Heart left ventricle (tissue), 16 donors: Measurements from ENCODE around the gene CAMK2B. TPM values are rescaled to one million over a fixed set of nuclear protein-coding genes. Genes with fewer than 3 reads are reported as not detected.

Experiments
- ATAC-seq, 4 donors: fragments of 200-7000 bp; cut with Tn5 transposase; one replicate each; pipeline ENCODE4 v1.9.1; 2020 to 2022; ENCODE audit warnings: moderate library complexity in 4 of 4, mild to moderate bottlenecking in 3 of 4, moderate number of reproducible peaks in 1 of 4
- DNase-seq, 5 donors: peaks; one replicate each; pipeline ENCODE4 v3.0.0-alpha.2; 2020
- H3K27ac ChIP-seq, 12 donors: fragments of 200-600 bp; sonication (generic) in 4 of 12; one replicate each; pipeline versions ENCODE4 v1.5.0 to v1.8.0; 2016 to 2022; ENCODE audit warnings: mild to moderate bottlenecking in 2 of 12
- H3K27me3 ChIP-seq, 9 donors: fragments of 200-600 bp; sonication (generic) in 2 of 9; one replicate each; pipeline versions ENCODE4 v1.5.1 to v1.8.0; 2016 to 2022; ENCODE audit warnings: mild to moderate bottlenecking in 3 of 9
- H3K36me3 ChIP-seq, 9 donors: fragments of 200-600 bp; sonication (generic) in 2 of 9; one replicate each; pipeline versions ENCODE4 v1.5.0 to v1.8.0; 2018 to 2022; ENCODE audit warnings: mild to moderate bottlenecking in 2 of 9
- H3K4me1 ChIP-seq, 12 donors: fragments of 200-600 bp; sonication (generic) in 4 of 12; one replicate each; pipeline versions ENCODE4 v1.5.0 to v1.8.0; 2016 to 2022; ENCODE audit warnings: mild to moderate bottlenecking in 3 of 12
- H3K4me3 ChIP-seq, 12 donors: fragments of 200-600 bp; sonication (generic) in 4 of 12; one replicate each; pipeline versions ENCODE4 v1.5.0 to v1.8.0; 2017 to 2022; ENCODE audit warnings: mild to moderate bottlenecking in 9 of 12, moderate library complexity in 4 of 12
- H3K9me3 ChIP-seq, 12 donors: fragments of 200-600 bp; sonication (generic) in 4 of 12; one replicate each; pipeline versions ENCODE4 v1.5.0 to v1.8.0; 2016 to 2022; ENCODE audit warnings: mild to moderate bottlenecking in 1 of 12
- CTCF ChIP-seq, 12 donors: fragments of 200-600 bp; sonication (generic) in 4 of 12; IDR thresholded peaks; one replicate each; pipeline versions ENCODE4 v1.5.0 to v1.8.0; 2018 to 2022; ENCODE audit warnings: antibody characterized with exemption in 12 of 12, mild to moderate bottlenecking in 5 of 12
- POLR2A ChIP-seq, 2 donors: fragments of 450-650 bp; IDR thresholded peaks; one replicate each; pipeline ENCODE4 v1.6.1; 2017; ENCODE audit warnings: antibody characterized with exemption in 2 of 2, mild to moderate bottlenecking in 2 of 2, moderate library complexity in 2 of 2
- WGBS, 4 donors: extraction: QIAGEN DNeasy Blood & Tissue Kit in 2 of 4; methylation state at CpG; one replicate each; pipeline versions ENCODE4 v1.1.5 to v1.1.7; 2013 to 2018; 5-methylcytosine and 5-hydroxymethylcytosine counted together
- intact Hi-C, 10 donors: fragments of 100-400 bp; cut with DNase I; formaldehyde crosslinking; loops; one replicate each; pipeline versions ENCODE4 v1.11.1 to v1.14.2; 2022
- polyA plus RNA-seq, 2 donors: library from polyadenylated mRNA; stranded (reverse); fragments of 200-250 nt; gene quantifications; one replicate each; pipeline ENCODE4 v1.2.3, GENCODE V29; 2013
- total RNA-seq, 9 donors: library from RNA; depleted of rRNA in 2 of 9; stranded (reverse); fragments of >200 nt in 2 of 9; fragmentation: NEBNext Ultra II Directional in 3 of 9; extraction: Animal tissue kit (Norgen Biotek cat#: 25700) in 3 of 9; gene quantifications; one replicate each; pipeline versions ENCODE4 v1.1.0 to v1.2.4, GENCODE V29; 2016 to 2023
- donor health status: ischemic (EF 13 %, LVEDD 7.1; RV severe dilation, severe dysfunction).
- donor health status: healthy with polysubstance abuse.
- donor health status: DM: no; HTN: yes; CAD: no.
- donor health status: DM: no; HTN: no; CAD: no.
- donor health status: ischemic (EF 25% LVEDD 6.9; RV normal size, moderate dysfunction).
- donor health status: ischemic (EF 25% LVEDD 5.7; RV mildly dilated, moderate dysfunction).
- donor health status: healthy.
- donor health status: DM: yes; HTN: yes; CAD: no.
- donor health status: ischemic (EF 35%, LVEDD 5.7; RV mildly dilated, moderate dysfunction).
- donor health status: nonischemic (EF 11% LVEDD 7.7; RV severe dilation, severe dysfunction).
- donor health status: DM: yes; HTN: yes; CAD: no.
- donor health status: PGD.
- donor health status: ischemic (EF 29% LVEDD 5.4; RV normal size, mild dysfunction).
- donor health status: nonischemic (EF 23%, LVEDD 6.1; RV moderate dilation, normal function).

CAMK2B gene
- total and polyA plus RNA-seq, 11 donors: 35.7 to 141 (median 103) TPM

- Histone ChIP-seq H3K36me3 (peaks cover 0 to 10% (median 0%) of the 10 kb centered on the region in 9 donors), H3K4me3 (no peak overlapping the region), H3K9me3 (no peaks in the 10 kb centered on the region), H3K27ac (no peak overlapping the region), H3K4me1 (no peaks in the 10 kb centered on the region), H3K27me3 (peaks cover 0 to 14% (median 0%) of the 10 kb centered on the region in 9 donors)
- DNase-seq: peak in 3 of 5 donors; percentile 21 to 27 (median 22)
- ATAC-seq: no peak
- TF ChIP-seq POLR2A (IDR thresholded peaks at IDR 0.05) (no peak), CTCF (IDR thresholded peaks at IDR 0.05) (no peak)
- WGBS, 4 donors: 71 to 74% (median 73%) methylated on average over 16 to 18 of the region's 18 CpGs
- intact Hi-C loops: no loop called here
Observed at GRCh38 chr7:44224080-44224973, 101.1 kb downstream of the CAMK2B start.

GRCh38 chr7:44223362-44224079 lies 101.9 kb downstream of the CAMK2B start:
- peaks cover 0 to 14% (median 0%) of the 10 kb centered on the region in 9 donors for H3K27me3 ChIP-seq
- no peak for ATAC-seq
- H3K36me3 ChIP-seq: peaks cover 0 to 12% (median 0%) of the 10 kb centered on the region in 9 donors
- TF ChIP-seq CTCF (IDR thresholded peaks at IDR 0.05): no peak
- TF ChIP-seq POLR2A (IDR thresholded peaks at IDR 0.05): no peak
- DNase-seq: peak in 3 of 5 donors; percentile 12 to 25 (median 18)
- H3K4me3 ChIP-seq: no peak overlapping the region
- intact Hi-C loops: no loop called here
- 64 to 73% (median 68%) methylated on average over 5 of the region's 5 CpGs for whole genome bisulfite sequencing, 4 donors
- H3K27ac ChIP-seq: no peak overlapping the region
- no peaks in the 10 kb centered on the region for H3K4me1 ChIP-seq
- H3K9me3 ChIP-seq: no peaks in the 10 kb centered on the region

GRCh38 chr7:44222776-44223261 lies 102.6 kb downstream of the CAMK2B start:
- TF ChIP-seq CTCF (IDR thresholded peaks at IDR 0.05) (no peak), POLR2A (IDR thresholded peaks at IDR 0.05) (no peak)
- ATAC-seq (no peak), DNase-seq (peak in 3 of 5 donors; percentile 8 to 28 (median 15))
- Histone ChIP-seq H3K9me3 (no peaks in the 10 kb centered on the region), H3K4me1 (no peaks in the 10 kb centered on the region), H3K4me3 (no peak overlapping the region), H3K27me3 (peaks cover 0 to 14% (median 0%) of the 10 kb centered on the region in 9 donors), H3K27ac (no peak overlapping the region), H3K36me3 (peaks cover 0 to 11% (median 0%) of the 10 kb centered on the region in 9 donors)
- WGBS, 4 donors: 89 to 93% (median 93%) methylated on average over 8 to 11 of the region's 11 CpGs
- intact Hi-C loops: no loop called here

- H3K27me3 ChIP-seq: peaks cover 0 to 14% (median 0%) of the 10 kb centered on the region in 9 donors
- H3K4me3 ChIP-seq: no peak overlapping the region
- ATAC-seq (no peak), DNase-seq (peak in 3 of 5 donors; percentile 1 to 28 (median 4))
- no peaks in the 10 kb centered on the region for H3K9me3 ChIP-seq
- TF ChIP-seq POLR2A (IDR thresholded peaks at IDR 0.05) (no peak), CTCF (IDR thresholded peaks at IDR 0.05) (no peak)
- intact Hi-C loops: no loop called here
- H3K4me1 ChIP-seq: no peaks in the 10 kb centered on the region
- WGBS, 4 donors: 80 to 84% (median 82%) methylated on average over 9 to 11 of the region's 11 CpGs
- peaks cover 0 to 11% (median 0%) of the 10 kb centered on the region in 9 donors for H3K36me3 ChIP-seq
- H3K27ac ChIP-seq: no peak overlapping the region
Observed at GRCh38 chr7:44222074-44222473, 103.3 kb downstream of the CAMK2B start.
